ENCODE measurements around the gene PLBD2.
"Not testable (repeated sequence)": the region's sequence is repeated elsewhere in the genome, so short reads cannot be mapped to it uniquely, and the experiment has no call there.

PLBD2 gene

DNA sequence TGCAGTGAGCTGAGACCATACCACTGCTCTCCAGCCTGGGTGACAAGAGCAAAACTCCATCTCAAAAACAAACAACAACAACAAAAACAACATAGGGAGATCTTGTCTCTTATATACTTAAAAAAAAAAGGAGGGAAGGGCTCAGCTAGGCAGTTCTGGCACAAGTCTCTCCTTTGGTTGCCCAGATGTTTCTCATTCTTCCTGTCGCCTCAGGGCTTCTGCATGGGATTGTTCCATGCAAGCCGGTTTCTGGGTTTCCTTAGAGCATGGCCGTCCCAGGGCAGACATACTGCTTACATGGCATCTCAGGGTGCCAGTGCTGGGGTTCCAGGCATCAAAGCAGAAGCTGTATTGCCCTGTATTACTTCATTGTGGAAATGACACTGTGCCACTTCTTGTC is 18.3 kb upstream of the PLBD2 start:
- Histone ChIP-seq H3K9me3 (ENCODE audit: control insufficient read depth, insufficient read depth, low read length) (no peaks in the 10 kb centered on the region), H3K4me3 (ENCODE audit: low read depth, low read length) (no peak overlapping the region), H3K36me3 (ENCODE audit: control insufficient read depth, insufficient read depth, low read length) (no peaks in the 10 kb centered on the region), H3K27me3 (ENCODE audit: control insufficient read depth, insufficient read depth, low read length) (no peaks in the 10 kb centered on the region), H3K4me1 (ENCODE audit: control insufficient read depth, insufficient read depth, low read length) (no peaks in the 10 kb centered on the region), H3K9ac (ENCODE audit: low read depth, low read length) (no peak overlapping the region)

- no peaks in the 10 kb centered on the region for H3K27me3 ChIP-seq (ENCODE audit: control insufficient read depth, insufficient read depth, low read length)
- H3K36me3 ChIP-seq (ENCODE audit: control insufficient read depth, insufficient read depth, low read length): no peaks in the 10 kb centered on the region
- H3K4me1 ChIP-seq (ENCODE audit: control insufficient read depth, insufficient read depth, low read length): no peaks in the 10 kb centered on the region
- H3K4me3 ChIP-seq (ENCODE audit: low read depth, low read length): no peak overlapping the region
- H3K9ac ChIP-seq (ENCODE audit: low read depth, low read length): no peak overlapping the region
- H3K9me3 ChIP-seq (ENCODE audit: control insufficient read depth, insufficient read depth, low read length): no peaks in the 10 kb centered on the region
Observed at GRCh38 chr12:113341535-113341934, 16.9 kb upstream of the PLBD2 start.

DNA sequence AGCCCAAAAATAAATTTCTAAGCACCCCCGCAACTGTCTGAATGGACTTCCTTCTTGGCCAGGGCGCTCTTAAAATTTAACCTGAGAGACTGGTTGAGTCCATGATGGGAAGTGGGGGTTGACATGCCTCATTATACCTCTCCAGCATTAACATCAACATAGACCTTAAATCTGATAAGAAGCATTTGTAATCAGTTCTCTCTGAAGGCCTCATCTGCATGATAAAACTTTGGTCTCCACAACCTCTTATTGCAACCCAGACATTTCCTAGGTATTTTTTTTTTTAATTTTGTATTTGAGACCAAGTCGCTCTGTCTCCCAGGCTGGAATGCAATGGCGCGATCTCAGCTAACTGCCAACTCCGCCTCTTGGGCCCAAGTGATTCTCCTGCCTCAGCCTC is 13.1 kb upstream of the PLBD2 start:
- H3K4me1 ChIP-seq (ENCODE audit: control insufficient read depth, insufficient read depth, low read length): no peaks in the 10 kb centered on the region
- no peaks in the 10 kb centered on the region for H3K27me3 ChIP-seq (ENCODE audit: control insufficient read depth, insufficient read depth, low read length)
- no peaks in the 10 kb centered on the region for H3K9me3 ChIP-seq (ENCODE audit: control insufficient read depth, insufficient read depth, low read length)
- H3K36me3 ChIP-seq (ENCODE audit: control insufficient read depth, insufficient read depth, low read length): no peaks in the 10 kb centered on the region
- no peak overlapping the region for H3K9ac ChIP-seq (ENCODE audit: low read depth, low read length)
- no peak overlapping the region for H3K4me3 ChIP-seq (ENCODE audit: low read depth, low read length)

DNA sequence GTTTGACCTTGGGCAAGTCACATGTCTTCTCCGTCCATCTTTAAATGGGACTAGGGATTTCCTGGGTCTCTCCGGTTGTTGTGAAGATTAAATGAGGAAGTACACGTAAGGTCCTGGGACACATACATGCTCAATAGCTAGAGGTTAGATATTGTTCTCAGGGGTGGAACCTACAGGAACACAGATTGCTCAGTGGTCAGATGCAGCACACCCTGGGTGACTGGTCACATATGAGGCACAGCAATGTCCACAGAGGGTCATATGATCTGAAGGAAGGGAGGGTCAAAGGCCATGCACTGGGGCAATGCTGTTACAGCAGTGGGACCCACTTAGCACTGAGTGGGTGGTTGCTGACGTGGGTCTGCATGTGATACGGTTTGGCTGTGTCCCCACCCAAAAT is 12.0 kb upstream of the PLBD2 start:
- H3K9me3 ChIP-seq (ENCODE audit: control insufficient read depth, insufficient read depth, low read length): no peaks in the 10 kb centered on the region
- H3K36me3 ChIP-seq (ENCODE audit: control insufficient read depth, insufficient read depth, low read length): no peaks in the 10 kb centered on the region
- no peak overlapping the region for H3K4me3 ChIP-seq (ENCODE audit: low read depth, low read length)
- no peak overlapping the region for H3K9ac ChIP-seq (ENCODE audit: low read depth, low read length)
- no peaks in the 10 kb centered on the region for H3K27me3 ChIP-seq (ENCODE audit: control insufficient read depth, insufficient read depth, low read length)
- H3K4me1 ChIP-seq (ENCODE audit: control insufficient read depth, insufficient read depth, low read length): no peaks in the 10 kb centered on the region

DNA sequence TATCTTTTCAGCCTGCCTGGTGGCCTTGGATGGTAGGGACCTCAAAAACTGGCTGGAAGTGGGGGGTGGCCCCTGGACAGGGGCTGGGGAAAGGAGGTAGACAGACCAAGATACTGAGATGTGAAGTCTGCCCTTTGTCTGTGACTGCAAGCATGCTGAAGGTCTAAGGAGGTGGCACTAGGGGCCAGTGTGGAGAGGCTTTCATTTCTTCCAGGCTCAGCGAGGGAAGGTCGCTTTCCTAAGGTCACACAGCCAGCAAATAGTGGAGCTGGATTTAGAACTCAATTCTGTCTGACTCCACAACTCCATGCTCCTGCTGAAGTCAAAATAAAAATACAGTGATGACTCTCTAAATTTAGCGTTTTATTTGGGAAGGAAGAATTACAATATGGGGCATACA is 11.3 kb upstream of the PLBD2 start:
- H3K4me1 ChIP-seq (ENCODE audit: control insufficient read depth, insufficient read depth, low read length): no peaks in the 10 kb centered on the region
- H3K36me3 ChIP-seq (ENCODE audit: control insufficient read depth, insufficient read depth, low read length): no peaks in the 10 kb centered on the region
- no peak overlapping the region for H3K4me3 ChIP-seq (ENCODE audit: low read depth, low read length)
- H3K9ac ChIP-seq (ENCODE audit: low read depth, low read length): no peak overlapping the region
- no peaks in the 10 kb centered on the region for H3K9me3 ChIP-seq (ENCODE audit: control insufficient read depth, insufficient read depth, low read length)
- H3K27me3 ChIP-seq (ENCODE audit: control insufficient read depth, insufficient read depth, low read length): no peaks in the 10 kb centered on the region

GRCh38 chr12:113347892-113348291 is 10.5 kb upstream of the PLBD2 start:
- H3K9me3 ChIP-seq (ENCODE audit: control insufficient read depth, insufficient read depth, low read length): no peaks in the 10 kb centered on the region
- H3K4me3 ChIP-seq (ENCODE audit: low read depth, low read length): no peak overlapping the region
- no peaks in the 10 kb centered on the region for H3K27me3 ChIP-seq (ENCODE audit: control insufficient read depth, insufficient read depth, low read length)
- no peaks in the 10 kb centered on the region for H3K36me3 ChIP-seq (ENCODE audit: control insufficient read depth, insufficient read depth, low read length)
- no peak overlapping the region for H3K9ac ChIP-seq (ENCODE audit: low read depth, low read length)
- no peaks in the 10 kb centered on the region for H3K4me1 ChIP-seq (ENCODE audit: control insufficient read depth, insufficient read depth, low read length)

GRCh38 chr12:113348849-113349536 is 9.4 kb upstream of the PLBD2 start:
- H3K4me1 ChIP-seq (ENCODE audit: control insufficient read depth, insufficient read depth, low read length): no peaks in the 10 kb centered on the region
- no peak overlapping the region for H3K9ac ChIP-seq (ENCODE audit: low read depth, low read length)
- H3K4me3 ChIP-seq (ENCODE audit: low read depth, low read length): peak overlapping the region; percentile 35
- H3K27me3 ChIP-seq (ENCODE audit: control insufficient read depth, insufficient read depth, low read length): no peaks in the 10 kb centered on the region
- no peaks in the 10 kb centered on the region for H3K9me3 ChIP-seq (ENCODE audit: control insufficient read depth, insufficient read depth, low read length)
- H3K36me3 ChIP-seq (ENCODE audit: control insufficient read depth, insufficient read depth, low read length): no peaks in the 10 kb centered on the region

- Histone ChIP-seq H3K9ac (ENCODE audit: low read depth, low read length) (no peak overlapping the region), H3K36me3 (ENCODE audit: control insufficient read depth, insufficient read depth, low read length) (no peaks in the 10 kb centered on the region), H3K27me3 (ENCODE audit: control insufficient read depth, insufficient read depth, low read length) (no peaks in the 10 kb centered on the region), H3K4me1 (ENCODE audit: control insufficient read depth, insufficient read depth, low read length) (no peaks in the 10 kb centered on the region), H3K9me3 (ENCODE audit: control insufficient read depth, insufficient read depth, low read length) (no peaks in the 10 kb centered on the region), H3K4me3 (ENCODE audit: low read depth, low read length) (no peak overlapping the region)
Observed at GRCh38 chr12:113351089-113351488, 7.3 kb upstream of the PLBD2 start.

DNA sequence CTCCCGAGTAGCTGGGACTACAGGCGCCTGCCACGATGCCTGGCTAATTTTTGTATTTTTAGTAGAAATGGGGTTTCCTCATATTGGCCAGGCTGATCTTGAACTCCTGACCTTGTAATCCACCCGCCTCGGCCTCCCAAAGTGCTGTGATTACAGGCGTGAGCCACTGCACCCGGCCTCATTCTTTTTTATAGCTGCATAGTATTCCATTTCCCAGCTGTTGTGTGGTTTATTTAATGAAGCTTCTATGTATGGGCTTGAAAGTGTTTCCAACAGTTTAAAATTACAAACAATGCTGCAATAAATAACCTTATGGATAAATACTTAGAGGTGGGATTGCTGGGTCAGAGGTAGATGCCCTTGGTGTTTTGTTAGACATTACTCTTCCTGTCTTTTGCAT is 4.2 kb upstream of the PLBD2 start:
- not testable (repeated sequence) for H3K9me3 ChIP-seq (ENCODE audit: control insufficient read depth, insufficient read depth, low read length)

DNA sequence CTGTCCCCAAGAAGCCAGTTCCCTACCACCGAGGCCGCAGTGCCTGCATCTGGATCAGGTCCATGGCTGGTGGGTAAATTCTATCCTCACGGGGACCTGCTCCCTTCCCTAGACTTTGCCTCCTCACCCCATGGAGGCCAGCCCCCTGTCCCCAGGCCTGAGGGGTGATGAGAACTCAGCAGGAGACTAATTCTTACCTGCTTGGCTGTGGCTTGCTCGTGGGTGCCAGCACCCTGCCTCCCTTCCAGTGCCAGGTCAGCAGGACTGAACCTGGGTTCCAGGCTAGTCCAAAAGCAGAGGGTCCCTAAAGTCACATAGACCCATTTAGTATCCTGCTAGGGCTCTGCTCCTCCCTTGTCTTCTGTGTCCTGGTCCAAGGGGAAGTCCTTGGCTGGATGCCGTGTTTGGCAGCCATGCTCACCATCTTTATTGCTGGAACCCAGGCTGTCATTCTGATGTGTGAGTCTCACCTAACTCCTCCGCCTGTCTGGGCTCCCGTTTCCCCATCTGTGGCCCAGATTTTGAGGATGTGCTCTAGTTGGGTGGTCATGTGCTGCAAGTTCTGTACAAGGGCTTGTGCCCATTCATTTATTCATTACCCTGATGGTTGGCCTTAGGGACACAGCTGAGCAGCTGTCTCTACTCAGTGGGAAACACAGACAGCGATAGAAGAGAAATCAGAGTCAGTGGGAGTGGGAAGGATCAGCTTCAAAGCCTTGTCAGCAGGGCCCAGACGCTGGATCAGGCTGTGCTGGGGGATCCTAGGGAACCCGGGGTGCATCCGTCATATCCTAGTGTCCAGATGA is 949 bp downstream of the PLBD2 start:
- H3K27me3 ChIP-seq (ENCODE audit: control insufficient read depth, insufficient read depth, low read length): no peaks in the 10 kb centered on the region
- peak overlapping the region; percentile 65 for H3K9ac ChIP-seq (ENCODE audit: low read depth, low read length)

More for the DNA sequence above, 4.2 kb upstream of the PLBD2 start:
- not testable (repeated sequence) for H3K9ac ChIP-seq (ENCODE audit: low read depth, low read length); H3K27me3 ChIP-seq (ENCODE audit: control insufficient read depth, insufficient read depth, low read length); H3K4me3 ChIP-seq (ENCODE audit: low read depth, low read length); H3K36me3 ChIP-seq (ENCODE audit: control insufficient read depth, insufficient read depth, low read length); H3K4me1 ChIP-seq (ENCODE audit: control insufficient read depth, insufficient read depth, low read length)

DNA sequence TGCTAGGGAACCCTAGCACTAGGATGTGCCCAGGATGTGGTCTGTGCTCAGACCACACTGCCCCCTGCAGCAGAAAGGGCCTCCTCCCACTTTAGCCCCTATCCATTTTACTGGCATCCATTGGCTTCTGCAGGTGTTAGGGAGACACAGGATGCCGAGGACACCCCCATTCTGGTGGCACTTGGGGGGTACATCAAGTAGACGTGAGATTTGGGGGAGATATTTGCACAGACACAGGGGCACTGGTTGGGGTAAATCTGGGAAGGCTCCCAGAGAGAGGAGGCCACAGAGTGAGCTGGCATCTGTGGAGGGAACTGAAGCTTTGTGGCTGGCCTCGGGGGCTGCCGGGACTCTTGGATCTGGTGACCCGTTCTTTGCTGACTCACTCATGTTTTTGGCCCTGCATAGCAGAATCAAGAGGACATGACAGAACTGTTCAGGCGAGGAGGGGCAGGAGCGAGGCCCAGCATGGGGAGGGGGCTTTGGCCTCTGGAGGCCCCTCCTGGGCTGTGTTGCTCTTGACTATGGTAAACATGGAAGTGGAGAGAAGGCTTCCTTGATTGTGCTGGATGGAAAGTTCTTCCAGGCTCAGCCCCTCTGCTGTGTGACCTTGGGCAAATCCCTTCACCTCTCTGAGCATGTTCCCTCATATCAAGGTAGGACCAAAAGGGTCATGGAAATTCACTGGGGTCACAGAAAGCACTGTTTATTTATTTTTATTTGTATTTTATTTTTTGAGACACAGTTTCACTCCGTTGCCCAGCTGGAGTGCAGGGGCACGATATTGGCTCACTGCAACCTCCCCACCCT is 1.8 kb downstream of the PLBD2 start:
- H3K27me3 ChIP-seq (ENCODE audit: control insufficient read depth, insufficient read depth, low read length): no peaks in the 10 kb centered on the region
- H3K4me3 ChIP-seq (ENCODE audit: low read depth, low read length): no peak overlapping the region
- no peaks in the 10 kb centered on the region for H3K36me3 ChIP-seq (ENCODE audit: control insufficient read depth, insufficient read depth, low read length)
- H3K4me1 ChIP-seq (ENCODE audit: control insufficient read depth, insufficient read depth, low read length): no peaks in the 10 kb centered on the region
- no peak overlapping the region for H3K9ac ChIP-seq (ENCODE audit: low read depth, low read length)
- H3K9me3 ChIP-seq (ENCODE audit: control insufficient read depth, insufficient read depth, low read length): no peaks in the 10 kb centered on the region

More for the DNA sequence above, 949 bp downstream of the PLBD2 start:
- Histone ChIP-seq H3K4me3 (ENCODE audit: low read depth, low read length) (peak overlapping the region; percentile 82), H3K9me3 (ENCODE audit: control insufficient read depth, insufficient read depth, low read length) (no peaks in the 10 kb centered on the region), H3K4me1 (ENCODE audit: control insufficient read depth, insufficient read depth, low read length) (no peaks in the 10 kb centered on the region), H3K36me3 (ENCODE audit: control insufficient read depth, insufficient read depth, low read length) (no peaks in the 10 kb centered on the region)
